Natural killer cell (primary cell): ENCODE results near the gene SEPTIN12. TPM values are rescaled to one million over a fixed set of nuclear protein-coding genes. Genes with fewer than 3 reads are reported as not detected.
A peak's percentile ranks its signal among the peaks of the same experiment; 100 is the strongest.

ENCODE experiments used
- ATAC-seq, 3 donors: fragments of 150-1000 bp in 2 of 3; fragments of 200-7000 bp in 1 of 3; cut with Tn5 transposase; 1 replicate in 1 of 3; 2 replicates in 2 of 3; pipeline ENCODE4 v1.10.0; 2021; ENCODE audit warnings: mild to moderate bottlenecking in 2 of 3, moderate library complexity in 2 of 3
- DNase-seq, 2 donors: peaks; one replicate each; pipeline versions ENCODE4 v3.0.0 to v3.0.0-alpha.2; 2013 to 2021; ENCODE audit warnings: mixed read lengths in 1 of 2
- H3K27ac ChIP-seq: one replicate; pipeline ENCODE4 v1.5.1; 2013; ENCODE audit warnings: mild to moderate bottlenecking, low read length
- H3K27me3 ChIP-seq: one replicate; pipeline ENCODE4 v1.6.1; 2013; ENCODE audit warnings: low read length; ENCODE audit not compliant: control insufficient read depth, insufficient read depth
- H3K36me3 ChIP-seq: one replicate; pipeline ENCODE4 v1.6.1; 2013; ENCODE audit warnings: low read length; ENCODE audit not compliant: control insufficient read depth, insufficient read depth
- H3K4me1 ChIP-seq: one replicate; pipeline ENCODE4 v1.6.1; 2013; ENCODE audit warnings: low read length; ENCODE audit not compliant: control insufficient read depth, insufficient read depth
- H3K4me3 ChIP-seq: one replicate; pipeline ENCODE4 v1.5.1; 2013; ENCODE audit warnings: low read length
- H3K9me3 ChIP-seq: one replicate; pipeline ENCODE4 v1.6.1; 2013; ENCODE audit warnings: low read length; ENCODE audit not compliant: control insufficient read depth, insufficient read depth
- H3K27ac Mint-ChIP-seq, 2 donors: one replicate each; pipeline ENCODE4 v1.8.0; 2022; ENCODE audit warnings: mild to moderate bottlenecking in 2 of 2, mixed read lengths in 2 of 2, moderate library complexity in 1 of 2
- H3K27me3 Mint-ChIP-seq, 2 donors: one replicate each; pipeline ENCODE4 v1.8.0; 2022; ENCODE audit warnings: low read depth in 2 of 2, mixed read lengths in 2 of 2
- H3K36me3 Mint-ChIP-seq: one replicate; pipeline ENCODE4 v1.8.0; 2022; ENCODE audit warnings: mixed read lengths
- H3K4me1 Mint-ChIP-seq, 2 donors: one replicate each; pipeline ENCODE4 v1.8.0; 2022; ENCODE audit warnings: mixed read lengths in 2 of 2
- H3K4me3 Mint-ChIP-seq: one replicate; pipeline ENCODE4 v1.8.0; 2022; ENCODE audit warnings: mild to moderate bottlenecking, moderate library complexity, mixed read lengths
- H3K9me3 Mint-ChIP-seq, 2 donors: one replicate each; pipeline ENCODE4 v1.8.0; 2022; ENCODE audit warnings: mixed read lengths in 2 of 2
- CTCF ChIP-seq: fragments of 200-600 bp; IDR thresholded peaks from one replicate; pipeline ENCODE4 v1.8.0; 2022; ENCODE audit warnings: antibody characterized with exemption
- WGBS: methylation state at CpG from one replicate; pipeline ENCODE4 v1.1.7; 2013; ENCODE audit warnings: missing lambda C conversion rate; ENCODE audit not compliant: insufficient coverage; 5-methylcytosine and 5-hydroxymethylcytosine counted together
- intact Hi-C: fragments of 100-400 bp; cut with micrococcal nuclease; formaldehyde crosslinking; loops from one replicate; pipeline ENCODE4 v1.14.2; 2022
- total RNA-seq, 4 donors: library from RNA; stranded (reverse); fragments of 120-200 nt in 1 of 4; gene quantifications; one replicate each; pipeline versions ENCODE4 v1.2.3 to v1.2.4, GENCODE V29; 2013 to 2022

SEPTIN12 gene
- total RNA-seq, 3 donors from 2014 or later (not counting 1 experiment from before 2014, with no cell fraction given): 0.59 TPM; not detected in 2

GRCh38 chr16:4825196-4825595, 37.1 kb upstream of the SEPTIN12 start:
- 97% methylated on average over 8 of the region's 8 CpGs for WGBS
- no peak for TF ChIP-seq CTCF
- intact Hi-C loops: no loop called here

DNA sequence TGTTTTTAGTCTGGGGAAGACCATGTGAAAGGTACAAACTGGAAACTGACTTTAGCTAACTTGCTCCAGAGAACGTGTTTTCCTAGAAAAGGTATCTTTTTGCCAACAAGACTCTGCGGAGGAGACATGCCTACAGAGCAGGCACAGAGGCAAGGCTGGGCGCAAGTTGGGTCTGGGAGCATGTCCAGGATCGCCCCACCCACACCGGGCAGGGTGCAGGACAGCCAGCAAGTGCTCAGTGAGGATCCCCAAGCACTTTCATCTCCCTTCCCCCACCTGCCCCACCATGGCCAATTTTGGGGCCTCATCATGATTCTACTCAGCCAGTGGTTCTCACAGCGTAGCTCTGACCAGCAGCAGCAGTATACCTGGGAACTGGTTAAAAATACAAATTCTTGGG, 32.5 kb upstream of the SEPTIN12 start:
- no peaks in the 10 kb centered on the region for H3K9me3 ChIP-seq
- intact Hi-C loops: no loop called here
- ATAC-seq (no peak), DNase-seq (no peak)
- 97% methylated on average over 6 of the region's 6 CpGs for WGBS
- H3K4me1 ChIP-seq: no peaks in the 10 kb centered on the region
- no peaks in the 10 kb centered on the region for H3K27me3 ChIP-seq
- TF ChIP-seq CTCF: no peak
- Mint-ChIP-seq H3K27ac (no peak overlapping the region), H3K4me1 (peaks cover 0 to 9% of the 10 kb centered on the region in 2 donors), H3K36me3 (peaks cover 22% of the 10 kb centered on the region), H3K27me3 (no peaks in the 10 kb centered on the region), H3K4me3 (no peak overlapping the region), H3K9me3 (no peaks in the 10 kb centered on the region)
- no peak overlapping the region for H3K4me3 ChIP-seq
- H3K36me3 ChIP-seq: peaks cover 53% of the 10 kb centered on the region
- H3K27ac ChIP-seq: no peak overlapping the region

More at GRCh38 chr16:4825196-4825595, 37.1 kb upstream of the SEPTIN12 start:
- Mint-ChIP-seq H3K9me3 (no peaks in the 10 kb centered on the region), H3K36me3 (peaks cover 7% of the 10 kb centered on the region), H3K27me3 (no peaks in the 10 kb centered on the region), H3K27ac (peak overlapping the region in 1 of 2 donors; percentile 9), H3K4me1 (peaks cover 0 to 9% of the 10 kb centered on the region in 2 donors), H3K4me3 (no peak overlapping the region)
- Histone ChIP-seq H3K27ac (no peak overlapping the region), H3K4me1 (no peaks in the 10 kb centered on the region), H3K36me3 (peaks cover 57% of the 10 kb centered on the region), H3K9me3 (no peaks in the 10 kb centered on the region), H3K27me3 (no peaks in the 10 kb centered on the region), H3K4me3 (no peak overlapping the region)
- DNase-seq (no peak), ATAC-seq (no peak)

DNA sequence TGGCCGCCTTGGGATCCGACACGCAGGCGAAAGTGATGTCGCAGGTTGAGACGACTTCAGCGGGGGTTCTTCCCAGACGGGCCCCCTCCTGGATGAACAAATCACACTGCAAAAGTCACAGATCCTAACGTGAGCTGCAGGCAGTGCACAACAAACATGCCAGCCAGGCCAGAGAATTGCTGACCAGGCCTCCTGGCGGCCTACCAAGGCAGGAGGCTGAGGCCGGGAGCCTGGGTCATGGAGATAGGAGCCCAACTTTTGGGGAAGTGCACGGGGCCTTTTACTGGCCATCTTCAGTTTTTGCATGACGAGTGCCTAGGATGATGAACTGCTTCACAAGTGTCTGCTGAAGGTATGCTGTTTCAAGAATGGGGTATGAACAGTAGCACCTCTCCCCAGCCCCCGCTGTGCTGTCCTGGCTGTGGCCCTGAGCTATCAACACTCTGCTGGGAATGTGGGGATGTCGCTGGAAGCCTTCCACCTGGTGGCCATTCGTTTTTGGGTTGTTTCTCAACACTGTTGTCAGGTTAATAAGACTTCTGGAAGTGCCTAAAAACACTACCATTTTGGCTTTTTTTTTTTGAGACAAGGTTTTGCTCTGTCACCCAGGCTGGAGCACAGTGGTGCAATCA, 26.5 kb upstream of the SEPTIN12 start:
- H3K27me3 Mint-ChIP-seq: no peaks in the 10 kb centered on the region
- H3K27ac Mint-ChIP-seq: no peak overlapping the region

More for the DNA sequence above, 26.5 kb upstream of the SEPTIN12 start:
- Histone ChIP-seq H3K36me3 (peaks cover 49% of the 10 kb centered on the region), H3K27me3 (no peaks in the 10 kb centered on the region), H3K9me3 (no peaks in the 10 kb centered on the region), H3K27ac (no peak overlapping the region), H3K4me3 (no peak overlapping the region), H3K4me1 (no peaks in the 10 kb centered on the region)
- Mint-ChIP-seq H3K4me3 (no peak overlapping the region), H3K36me3 (peaks cover 22% of the 10 kb centered on the region), H3K4me1 (no peaks in the 10 kb centered on the region), H3K9me3 (no peaks in the 10 kb centered on the region)
- no peak for TF ChIP-seq CTCF
- intact Hi-C loops: no loop called here
- WGBS: 95% methylated on average over 16 of the region's 16 CpGs
- ATAC-seq (no peak), DNase-seq (no peak)
